ENCODE results near the gene NDFIP2.

DNA sequence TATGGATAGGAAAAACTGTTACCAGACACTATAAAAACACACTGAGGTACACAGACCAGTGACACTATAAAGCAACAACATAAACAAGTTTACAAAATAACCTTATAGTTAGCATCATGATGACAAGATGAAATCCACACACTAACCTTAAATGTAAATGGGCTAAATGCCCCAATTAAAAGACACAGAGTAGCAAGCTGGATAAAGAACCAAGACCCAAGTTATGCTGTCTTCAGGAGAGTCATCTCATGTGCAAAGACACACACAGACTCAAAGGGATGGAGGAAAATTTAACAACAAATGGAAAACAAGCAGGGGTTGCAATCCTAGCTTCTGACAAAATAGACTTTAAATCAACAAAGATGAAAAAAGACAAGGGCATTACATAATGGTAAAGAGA is 81.6 kb downstream of the NDFIP2 start:
- no peak for TF ChIP-seq POLR2A (IDR thresholded peaks at IDR 0.05; ENCODE audit: low read length)
- TF ChIP-seq CBX8 (IDR thresholded peaks at IDR 0.05) = no peak
- TF ChIP-seq, protein P1, sequence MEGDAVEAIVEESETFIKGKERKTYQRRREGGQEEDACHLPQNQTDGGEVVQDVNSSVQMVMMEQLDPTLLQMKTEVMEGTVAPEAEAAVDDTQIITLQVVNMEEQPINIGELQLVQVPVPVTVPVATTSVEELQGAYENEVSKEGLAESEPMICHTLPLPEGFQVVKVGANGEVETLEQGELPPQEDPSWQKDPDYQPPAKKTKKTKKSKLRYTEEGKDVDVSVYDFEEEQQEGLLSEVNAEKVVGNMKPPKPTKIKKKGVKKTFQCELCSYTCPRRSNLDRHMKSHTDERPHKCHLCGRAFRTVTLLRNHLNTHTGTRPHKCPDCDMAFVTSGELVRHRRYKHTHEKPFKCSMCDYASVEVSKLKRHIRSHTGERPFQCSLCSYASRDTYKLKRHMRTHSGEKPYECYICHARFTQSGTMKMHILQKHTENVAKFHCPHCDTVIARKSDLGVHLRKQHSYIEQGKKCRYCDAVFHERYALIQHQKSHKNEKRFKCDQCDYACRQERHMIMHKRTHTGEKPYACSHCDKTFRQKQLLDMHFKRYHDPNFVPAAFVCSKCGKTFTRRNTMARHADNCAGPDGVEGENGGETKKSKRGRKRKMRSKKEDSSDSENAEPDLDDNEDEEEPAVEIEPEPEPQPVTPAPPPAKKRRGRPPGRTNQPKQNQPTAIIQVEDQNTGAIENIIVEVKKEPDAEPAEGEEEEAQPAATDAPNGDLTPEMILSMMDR (IDR thresholded peaks at IDR 0.05) = no peak
- no peak for TF ChIP-seq EHMT2 (IDR thresholded peaks at IDR 0.05; ENCODE audit: low read depth)
- no peak for TF ChIP-seq EP300 (IDR thresholded peaks at IDR 0.05)
- no peak for TF ChIP-seq SREBF2 (IDR thresholded peaks at IDR 0.05)
- TF ChIP-seq CHD2 (IDR thresholded peaks at IDR 0.05; ENCODE audit: low read length, partially characterized antibody) = no peak
- TF ChIP-seq, protein P2, sequence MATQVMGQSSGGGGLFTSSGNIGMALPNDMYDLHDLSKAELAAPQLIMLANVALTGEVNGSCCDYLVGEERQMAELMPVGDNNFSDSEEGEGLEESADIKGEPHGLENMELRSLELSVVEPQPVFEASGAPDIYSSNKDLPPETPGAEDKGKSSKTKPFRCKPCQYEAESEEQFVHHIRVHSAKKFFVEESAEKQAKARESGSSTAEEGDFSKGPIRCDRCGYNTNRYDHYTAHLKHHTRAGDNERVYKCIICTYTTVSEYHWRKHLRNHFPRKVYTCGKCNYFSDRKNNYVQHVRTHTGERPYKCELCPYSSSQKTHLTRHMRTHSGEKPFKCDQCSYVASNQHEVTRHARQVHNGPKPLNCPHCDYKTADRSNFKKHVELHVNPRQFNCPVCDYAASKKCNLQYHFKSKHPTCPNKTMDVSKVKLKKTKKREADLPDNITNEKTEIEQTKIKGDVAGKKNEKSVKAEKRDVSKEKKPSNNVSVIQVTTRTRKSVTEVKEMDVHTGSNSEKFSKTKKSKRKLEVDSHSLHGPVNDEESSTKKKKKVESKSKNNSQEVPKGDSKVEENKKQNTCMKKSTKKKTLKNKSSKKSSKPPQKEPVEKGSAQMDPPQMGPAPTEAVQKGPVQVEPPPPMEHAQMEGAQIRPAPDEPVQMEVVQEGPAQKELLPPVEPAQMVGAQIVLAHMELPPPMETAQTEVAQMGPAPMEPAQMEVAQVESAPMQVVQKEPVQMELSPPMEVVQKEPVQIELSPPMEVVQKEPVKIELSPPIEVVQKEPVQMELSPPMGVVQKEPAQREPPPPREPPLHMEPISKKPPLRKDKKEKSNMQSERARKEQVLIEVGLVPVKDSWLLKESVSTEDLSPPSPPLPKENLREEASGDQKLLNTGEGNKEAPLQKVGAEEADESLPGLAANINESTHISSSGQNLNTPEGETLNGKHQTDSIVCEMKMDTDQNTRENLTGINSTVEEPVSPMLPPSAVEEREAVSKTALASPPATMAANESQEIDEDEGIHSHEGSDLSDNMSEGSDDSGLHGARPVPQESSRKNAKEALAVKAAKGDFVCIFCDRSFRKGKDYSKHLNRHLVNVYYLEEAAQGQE (IDR thresholded peaks at IDR 0.05) = no peak
- TF ChIP-seq, protein P3, sequence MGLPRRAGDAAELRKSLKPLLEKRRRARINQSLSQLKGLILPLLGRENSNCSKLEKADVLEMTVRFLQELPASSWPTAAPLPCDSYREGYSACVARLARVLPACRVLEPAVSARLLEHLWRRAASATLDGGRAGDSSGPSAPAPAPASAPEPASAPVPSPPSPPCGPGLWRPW (IDR thresholded peaks at IDR 0.05) = no peak
- TF ChIP-seq NPAS2 (CRISPR knock-in tag; IDR thresholded peaks at IDR 0.05; ENCODE audit: borderline replicate concordance) = no peak
- TF ChIP-seq, protein P4, sequence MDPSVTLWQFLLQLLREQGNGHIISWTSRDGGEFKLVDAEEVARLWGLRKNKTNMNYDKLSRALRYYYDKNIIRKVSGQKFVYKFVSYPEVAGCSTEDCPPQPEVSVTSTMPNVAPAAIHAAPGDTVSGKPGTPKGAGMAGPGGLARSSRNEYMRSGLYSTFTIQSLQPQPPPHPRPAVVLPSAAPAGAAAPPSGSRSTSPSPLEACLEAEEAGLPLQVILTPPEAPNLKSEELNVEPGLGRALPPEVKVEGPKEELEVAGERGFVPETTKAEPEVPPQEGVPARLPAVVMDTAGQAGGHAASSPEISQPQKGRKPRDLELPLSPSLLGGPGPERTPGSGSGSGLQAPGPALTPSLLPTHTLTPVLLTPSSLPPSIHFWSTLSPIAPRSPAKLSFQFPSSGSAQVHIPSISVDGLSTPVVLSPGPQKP (IDR thresholded peaks at IDR 0.05; ENCODE audit: low read depth, low read length) = no peak
- TF ChIP-seq GATA3 (IDR thresholded peaks at IDR 0.05; ENCODE audit: borderline replicate concordance) = no peak

Measured in A549 (cell line).